Activated naive CD8-positive, alpha-beta T cell treated with anti-CD3 and anti-CD28 coated beads for 36 hours (primary cell): ENCODE results near the gene CD2BP2. TPM values are rescaled to one million over a fixed set of nuclear protein-coding genes. Genes with fewer than 3 reads are reported as not detected.

Source experiments
- DNase-seq: peaks from one replicate; pipeline ENCODE4 v3.0.0; 2021
- H3K27ac Mint-ChIP-seq: one replicate; pipeline ENCODE4 v1.8.0; 2022; ENCODE audit warnings: mild to moderate bottlenecking, moderate library complexity, mixed read lengths
- H3K27me3 Mint-ChIP-seq: one replicate; pipeline ENCODE4 v1.8.0; 2022; ENCODE audit warnings: mild to moderate bottlenecking, mixed read lengths
- H3K36me3 Mint-ChIP-seq: one replicate; pipeline ENCODE4 v1.8.0; 2021; ENCODE audit warnings: mild to moderate bottlenecking, mixed read lengths
- H3K4me1 Mint-ChIP-seq: one replicate; pipeline ENCODE4 v1.8.0; 2021; ENCODE audit warnings: mixed read lengths
- H3K4me3 Mint-ChIP-seq: one replicate; pipeline ENCODE4 v1.8.0; 2022; ENCODE audit warnings: mild to moderate bottlenecking, moderate library complexity, mixed read lengths
- H3K9me3 Mint-ChIP-seq: one replicate; pipeline ENCODE4 v1.8.0; 2022; ENCODE audit warnings: mixed read lengths
- total RNA-seq, 2 experiments: library from RNA; stranded (reverse); gene quantifications; one replicate each; pipeline ENCODE4 v1.2.3, GENCODE V29; 2021

CD2BP2 gene
- total RNA-seq, 2 experiments from 2014 or later, result 60.7 to 66.8 TPM

DNA sequence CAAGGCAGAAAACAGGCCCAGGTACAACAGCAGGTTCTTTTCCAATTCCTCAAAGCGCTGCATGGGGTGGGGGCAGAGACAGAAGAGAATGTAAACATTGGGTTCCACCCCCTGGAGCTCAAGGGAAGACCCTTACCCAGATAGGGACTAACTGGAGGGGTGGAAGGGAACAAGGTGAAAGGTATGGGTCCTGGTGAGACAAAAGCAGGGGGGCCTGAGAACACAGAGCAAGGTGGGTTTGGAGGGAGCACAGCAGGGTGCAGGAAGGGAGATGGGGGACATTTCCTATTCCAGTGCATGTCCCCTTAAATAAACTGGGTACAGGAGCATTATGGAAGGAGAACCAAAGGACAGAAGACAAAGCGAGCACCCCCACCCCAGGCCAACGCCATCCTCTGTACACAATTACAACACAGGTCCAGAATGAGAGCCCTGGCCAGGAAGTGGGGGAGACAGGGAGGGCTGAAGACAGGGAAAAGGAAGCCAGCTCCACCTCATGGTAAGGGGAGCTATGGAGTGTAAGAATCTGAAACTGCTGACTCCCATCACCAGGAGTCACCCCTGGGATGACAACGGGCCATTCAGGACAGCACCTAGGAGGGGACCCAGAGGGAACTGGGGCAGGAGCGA lies 2.1 kb upstream of the CD2BP2 start:
- Mint-ChIP-seq H3K4me1 (peaks cover 28% of the 10 kb centered on the region), H3K36me3 (peaks cover 15% of the 10 kb centered on the region), H3K9me3 (no peaks in the 10 kb centered on the region), H3K27me3 (no peaks in the 10 kb centered on the region), H3K27ac (peak overlapping the region; percentile 30), H3K4me3 (no peak overlapping the region)
- DNase-seq, result no peak

- peak overlapping the region; percentile 92 for H3K27ac Mint-ChIP-seq
- DNase-seq, result no peak
- H3K36me3 Mint-ChIP-seq, result peaks cover 18% of the 10 kb centered on the region
- no peaks in the 10 kb centered on the region for H3K9me3 Mint-ChIP-seq
- peak overlapping the region; percentile 91 for H3K4me3 Mint-ChIP-seq
- peaks cover 31% of the 10 kb centered on the region for H3K4me1 Mint-ChIP-seq
- no peaks in the 10 kb centered on the region for H3K27me3 Mint-ChIP-seq
Measured at GRCh38 chr16:30356401-30357084, 1.4 kb upstream of the CD2BP2 start.

DNA sequence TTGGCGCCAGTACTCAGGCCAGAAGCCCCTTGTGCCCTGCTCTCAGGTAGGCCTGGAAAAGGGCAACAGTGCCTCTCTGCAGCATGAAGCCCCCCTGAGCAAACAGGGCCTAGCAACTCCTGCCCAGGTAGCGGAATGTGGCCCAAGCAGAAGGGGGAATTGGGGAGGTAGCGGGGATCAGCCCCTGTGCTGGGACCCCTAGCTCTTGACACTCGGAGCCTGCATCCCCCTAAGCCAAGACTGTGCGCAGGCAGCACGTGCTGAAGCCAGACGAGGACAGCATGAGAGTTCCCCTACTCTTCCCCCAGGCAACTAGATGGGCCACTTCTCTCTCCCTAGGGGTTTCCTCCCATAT lies 823 bp upstream of the CD2BP2 start:
- no peak for DNase-seq
- peak overlapping the region; percentile 92 for H3K27ac Mint-ChIP-seq
- peak overlapping the region; percentile 91 for H3K4me3 Mint-ChIP-seq
- H3K4me1 Mint-ChIP-seq, result peaks cover 34% of the 10 kb centered on the region
- no peaks in the 10 kb centered on the region for H3K9me3 Mint-ChIP-seq
- no peaks in the 10 kb centered on the region for H3K27me3 Mint-ChIP-seq
- peaks cover 19% of the 10 kb centered on the region for H3K36me3 Mint-ChIP-seq

- Mint-ChIP-seq H3K27me3 (no peaks in the 10 kb centered on the region), H3K27ac (peak overlapping the region; percentile 92), H3K4me1 (peaks cover 47% of the 10 kb centered on the region), H3K4me3 (peak overlapping the region; percentile 91), H3K36me3 (peaks cover 30% of the 10 kb centered on the region), H3K9me3 (no peaks in the 10 kb centered on the region)
- no peak for DNase-seq
Measured at GRCh38 chr16:30354423-30355143, 525 bp downstream of the CD2BP2 start.

DNA sequence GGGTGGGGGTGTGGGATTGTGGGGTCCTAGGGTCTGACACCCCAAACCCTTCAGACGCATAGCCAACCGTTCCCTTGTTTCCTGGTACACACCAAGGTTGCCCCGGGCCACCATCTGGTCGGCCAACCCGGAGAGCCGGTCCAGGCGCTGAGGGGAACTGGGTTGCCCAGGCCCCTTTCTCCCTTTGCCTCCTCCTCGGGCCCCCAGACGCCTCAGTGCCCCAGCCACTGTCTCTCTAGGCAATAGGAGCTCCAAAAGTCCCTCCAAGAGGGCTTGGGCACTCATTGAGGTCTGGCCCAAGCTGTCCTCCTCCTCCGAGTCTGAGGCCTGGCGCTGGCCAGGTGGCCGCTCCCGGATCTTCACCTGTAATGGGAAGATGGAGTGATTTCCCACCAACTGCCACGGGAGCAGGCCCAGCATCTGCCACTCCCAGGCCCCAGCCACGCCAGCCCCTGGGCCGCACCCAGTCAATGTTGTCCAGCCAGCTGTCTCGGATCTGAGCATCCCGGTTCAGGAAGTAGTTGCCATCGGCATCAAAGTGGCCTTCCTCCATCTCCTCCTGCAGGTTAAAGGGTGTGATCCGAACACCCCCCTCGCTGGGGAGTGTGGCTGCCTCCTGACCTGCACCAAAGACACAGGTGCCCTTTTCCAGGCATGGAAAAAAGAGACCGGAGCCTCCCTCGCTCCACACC lies 1.5 kb downstream of the CD2BP2 start:
- Mint-ChIP-seq H3K9me3 (no peaks in the 10 kb centered on the region), H3K27me3 (no peaks in the 10 kb centered on the region), H3K27ac (no peak overlapping the region), H3K4me1 (peaks cover 51% of the 10 kb centered on the region), H3K4me3 (peak overlapping the region; percentile 91), H3K36me3 (peaks cover 36% of the 10 kb centered on the region)
- no peak for DNase-seq

- DNase-seq, result no peak
- peaks cover 36% of the 10 kb centered on the region for H3K36me3 Mint-ChIP-seq
- no peaks in the 10 kb centered on the region for H3K9me3 Mint-ChIP-seq
- H3K27ac Mint-ChIP-seq, result no peak overlapping the region
- no peak overlapping the region for H3K4me3 Mint-ChIP-seq
- peaks cover 51% of the 10 kb centered on the region for H3K4me1 Mint-ChIP-seq
- no peaks in the 10 kb centered on the region for H3K27me3 Mint-ChIP-seq
Measured at GRCh38 chr16:30352488-30353401, 2.4 kb downstream of the CD2BP2 start.

GRCh38 chr16:30351586-30352419 lies 3.3 kb downstream of the CD2BP2 start:
- no peak for DNase-seq
- Mint-ChIP-seq H3K4me1 (peaks cover 50% of the 10 kb centered on the region), H3K36me3 (peaks cover 36% of the 10 kb centered on the region), H3K27me3 (no peaks in the 10 kb centered on the region), H3K4me3 (peak overlapping the region; percentile 22), H3K27ac (peak overlapping the region; percentile 62), H3K9me3 (no peaks in the 10 kb centered on the region)

GRCh38 chr16:30351001-30351441 lies 4.1 kb downstream of the CD2BP2 start:
- DNase-seq, result no peak
- peak overlapping the region; percentile 71 for H3K27ac Mint-ChIP-seq
- H3K4me1 Mint-ChIP-seq, result peaks cover 44% of the 10 kb centered on the region
- H3K36me3 Mint-ChIP-seq, result peaks cover 34% of the 10 kb centered on the region
- H3K4me3 Mint-ChIP-seq, result no peak overlapping the region
- H3K27me3 Mint-ChIP-seq, result no peaks in the 10 kb centered on the region
- no peaks in the 10 kb centered on the region for H3K9me3 Mint-ChIP-seq

DNA sequence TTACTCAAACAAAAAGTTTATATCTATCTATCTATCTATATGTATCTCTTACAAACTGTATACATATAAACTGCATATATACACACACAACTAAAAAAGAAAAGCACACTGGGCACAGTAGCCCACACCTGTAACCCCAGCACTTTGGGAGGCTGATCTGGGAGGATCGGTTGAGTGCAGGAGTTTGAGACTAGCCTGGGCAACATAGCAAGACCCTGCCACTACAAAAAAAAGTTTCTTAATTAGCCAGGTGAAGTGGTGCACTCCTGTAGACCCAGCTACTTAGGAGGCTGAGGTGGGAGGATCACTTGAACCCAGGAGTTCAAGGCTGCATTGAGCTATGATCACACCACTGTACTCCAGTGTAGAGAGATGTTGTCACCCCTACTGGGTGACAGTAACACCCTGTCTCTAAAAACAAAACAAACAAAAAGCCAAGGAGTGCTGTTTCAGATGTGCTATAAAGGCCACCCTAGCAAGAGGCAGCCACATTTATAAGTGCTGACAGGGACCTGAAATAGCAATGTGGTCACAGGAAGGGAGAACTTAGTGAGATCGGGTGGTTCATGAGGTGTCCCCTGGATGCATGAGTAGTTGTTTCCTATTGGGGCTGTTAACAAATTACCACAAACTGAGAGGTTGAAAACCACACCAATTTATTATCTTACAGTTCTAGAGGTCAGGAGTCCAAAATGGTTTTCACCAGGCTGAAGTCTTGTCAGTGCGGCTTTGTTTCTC lies 4.8 kb downstream of the CD2BP2 start:
- DNase-seq, result peak; percentile 41
- Mint-ChIP-seq H3K4me1 (peaks cover 38% of the 10 kb centered on the region), H3K27me3 (no peaks in the 10 kb centered on the region)

GRCh38 chr16:30349675-30350074 lies 5.4 kb downstream of the CD2BP2 start:
- Mint-ChIP-seq H3K9me3 (no peaks in the 10 kb centered on the region), H3K4me1 (peaks cover 35% of the 10 kb centered on the region), H3K27me3 (no peaks in the 10 kb centered on the region), H3K36me3 (peaks cover 34% of the 10 kb centered on the region), H3K4me3 (no peak overlapping the region), H3K27ac (peak overlapping the region; percentile 72)
- no peak for DNase-seq

More for the DNA sequence above, 4.8 kb downstream of the CD2BP2 start:
- H3K27ac Mint-ChIP-seq, result peak overlapping the region; percentile 71
- H3K9me3 Mint-ChIP-seq, result no peaks in the 10 kb centered on the region
- H3K4me3 Mint-ChIP-seq, result no peak overlapping the region
- peaks cover 34% of the 10 kb centered on the region for H3K36me3 Mint-ChIP-seq

DNA sequence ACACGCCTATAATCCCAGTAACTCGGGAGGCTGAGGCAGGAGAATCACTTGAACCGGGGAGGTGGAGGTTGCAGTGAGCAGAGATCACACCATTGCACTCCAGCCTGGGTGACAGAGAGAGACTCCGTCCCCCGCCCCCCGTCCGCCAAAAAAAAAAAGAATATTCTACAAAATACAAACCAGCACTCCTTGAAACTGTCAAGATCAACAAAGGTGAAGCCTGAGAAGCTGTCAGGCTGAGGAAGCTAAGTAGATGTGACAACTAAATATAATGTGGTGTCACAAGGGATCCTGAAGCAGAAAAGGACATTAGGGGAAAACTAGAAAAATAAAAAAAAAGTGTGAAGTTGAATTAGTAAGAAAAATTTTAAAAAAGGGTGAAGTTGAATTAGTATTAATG lies 6.2 kb downstream of the CD2BP2 start:
- H3K4me1 Mint-ChIP-seq, result peaks cover 29% of the 10 kb centered on the region
- H3K9me3 Mint-ChIP-seq, result no peaks in the 10 kb centered on the region
- no peaks in the 10 kb centered on the region for H3K27me3 Mint-ChIP-seq
- peaks cover 34% of the 10 kb centered on the region for H3K36me3 Mint-ChIP-seq
- no peak overlapping the region for H3K27ac Mint-ChIP-seq
- H3K4me3 Mint-ChIP-seq, result no peak overlapping the region
- DNase-seq, result no peak

- DNase-seq, result no peak
- H3K27me3 Mint-ChIP-seq, result no peaks in the 10 kb centered on the region
- H3K4me1 Mint-ChIP-seq, result peaks cover 27% of the 10 kb centered on the region
- H3K36me3 Mint-ChIP-seq, result peaks cover 33% of the 10 kb centered on the region
- H3K4me3 Mint-ChIP-seq, result no peak overlapping the region
- H3K27ac Mint-ChIP-seq, result no peak overlapping the region
- H3K9me3 Mint-ChIP-seq, result no peaks in the 10 kb centered on the region
Measured at GRCh38 chr16:30348113-30348512, 7.0 kb downstream of the CD2BP2 start.

DNA sequence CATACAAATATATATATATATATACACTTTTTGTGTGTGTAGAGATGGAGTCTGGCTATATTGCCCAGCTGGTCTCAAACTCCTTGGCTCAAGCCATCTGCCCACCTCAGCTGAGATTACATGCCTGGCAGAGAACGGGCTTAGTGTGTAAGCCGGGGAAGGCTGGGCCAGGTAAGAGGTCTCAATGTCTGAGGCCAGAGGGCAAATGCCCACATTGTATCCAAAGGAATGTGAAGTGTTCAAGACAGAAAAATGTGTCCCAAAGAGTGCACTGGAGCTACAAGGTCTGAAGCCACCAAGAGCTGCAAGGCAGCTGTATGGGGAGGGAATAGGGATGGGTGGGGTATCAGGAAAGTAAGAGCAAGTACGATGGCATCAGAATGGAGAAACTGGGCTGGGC lies 8.8 kb downstream of the CD2BP2 start:
- DNase-seq, result no peak
- Mint-ChIP-seq H3K27ac (no peak overlapping the region), H3K4me1 (peaks cover 18% of the 10 kb centered on the region), H3K27me3 (no peaks in the 10 kb centered on the region), H3K36me3 (peaks cover 18% of the 10 kb centered on the region), H3K4me3 (no peak overlapping the region), H3K9me3 (no peaks in the 10 kb centered on the region)
